HL-60 (cell line): ENCODE measurements around the gene DMXL1.

Experiments
- DNase-seq, 2 experiments: peaks; one replicate each; pipeline ENCODE4 v3.0.0-alpha.2; 2010 to 2020; ENCODE audit warnings: low read depth in 1 of 2, low spot score in 1 of 2
- H3K27ac ChIP-seq: fragments of 250-450 bp; sonication (Bioruptor Pico); replicated peaks from 2 replicates; pipeline ENCODE4 v1.5.1; 2020; ENCODE audit warnings: mild to moderate bottlenecking, moderate library complexity
- H3K27me3 ChIP-seq: fragments of 250-450 bp; sonication (Bioruptor Pico); 2 replicates; pipeline ENCODE4 v1.5.1; 2021; ENCODE audit warnings: mild to moderate bottlenecking, moderate library complexity; ENCODE audit not compliant: insufficient read depth, poor library complexity, severe bottlenecking
- H3K4me3 ChIP-seq: replicated peaks from 2 replicates; pipeline ENCODE4 v1.5.1; 2011; ENCODE audit warnings: mild to moderate bottlenecking, control low read depth, low read length; ENCODE audit not compliant: insufficient read depth
- CTCF ChIP-seq: IDR thresholded peaks from one replicate; pipeline ENCODE4 v1.5.1; 2011; ENCODE audit warnings: low read length, control low read depth, inconsistent platforms; ENCODE audit not compliant: insufficient read depth
- GABPA ChIP-seq: IDR thresholded peaks from 2 replicates; pipeline ENCODE4 v1.6.1; 2012; ENCODE audit warnings: low read depth
- POLR2AphosphoS5 ChIP-seq: IDR thresholded peaks from 2 replicates; pipeline ENCODE4 v1.6.1; 2012; ENCODE audit warnings: low read depth
- REST ChIP-seq: IDR thresholded peaks from 2 replicates; pipeline ENCODE4 v1.6.1; 2012; ENCODE audit warnings: low read depth; ENCODE audit not compliant: insufficient replicate concordance
- SPI1 ChIP-seq: IDR thresholded peaks from 2 replicates; pipeline ENCODE4 v1.6.1; 2012; ENCODE audit warnings: low read depth, mild to moderate bottlenecking, borderline replicate concordance

DMXL1 gene

GRCh38 chr5:119171686-119172085 is 100.8 kb downstream of the DMXL1 start:
- no peak for DNase-seq
- Histone ChIP-seq H3K27ac (no peak overlapping the region), H3K27me3 (no peaks in the 10 kb centered on the region), H3K4me3 (no peak overlapping the region)
- no peak for TF ChIP-seq REST
- TF ChIP-seq CTCF = no peak
- TF ChIP-seq POLR2AphosphoS5 = no peak
- no peak for TF ChIP-seq GABPA
- TF ChIP-seq SPI1 = no peak

GRCh38 chr5:119174578-119175163 is 103.8 kb downstream of the DMXL1 start:
- TF ChIP-seq POLR2AphosphoS5 (no peak), GABPA (no peak), REST (no peak), CTCF (no peak), SPI1 (no peak)
- Histone ChIP-seq H3K4me3 (no peak overlapping the region), H3K27me3 (no peaks in the 10 kb centered on the region), H3K27ac (no peak overlapping the region)
- no peak for DNase-seq

GRCh38 chr5:119176785-119177184 is 105.9 kb downstream of the DMXL1 start:
- TF ChIP-seq SPI1 = no peak
- no peak for TF ChIP-seq GABPA
- no peak for TF ChIP-seq REST
- no peak for TF ChIP-seq POLR2AphosphoS5
- TF ChIP-seq CTCF = no peak
- no peak for DNase-seq
- Histone ChIP-seq H3K27ac (no peak overlapping the region), H3K4me3 (no peak overlapping the region), H3K27me3 (no peaks in the 10 kb centered on the region)
